22Rv1 (cell line): ENCODE measurements around the gene KIF14.

Experiments used
- H3K27ac ChIP-seq: fragments of 450-650 bp; 2 replicates; pipeline ENCODE4 v1.5.1; 2017
- CTCF ChIP-seq: fragments of 450-650 bp; IDR thresholded peaks from 2 replicates; pipeline ENCODE4 v1.5.1; 2017; ENCODE audit warnings: mild to moderate bottlenecking
- ZFX ChIP-seq: fragments of 450-650 bp; IDR thresholded peaks from 2 replicates; pipeline ENCODE4 v1.6.1; 2017; ENCODE audit warnings: antibody characterized with exemption, borderline replicate concordance

The KIF14 gene

GRCh38 chr1:200629876-200630514 lies 9.4 kb upstream of the KIF14 start:
- no peak overlapping the region for H3K27ac ChIP-seq
- TF ChIP-seq CTCF = no peak

- TF ChIP-seq ZFX = no peak
- TF ChIP-seq CTCF = no peak
- no peak overlapping the region for H3K27ac ChIP-seq
Measured at GRCh38 chr1:200628223-200628881, 7.8 kb upstream of the KIF14 start.

GRCh38 chr1:200627575-200628222 lies 7.1 kb upstream of the KIF14 start:
- TF ChIP-seq CTCF (no peak), ZFX (no peak)
- no peak overlapping the region for H3K27ac ChIP-seq

GRCh38 chr1:200626853-200627534 lies 6.4 kb upstream of the KIF14 start:
- TF ChIP-seq ZFX (no peak), CTCF (no peak)
- no peak overlapping the region for H3K27ac ChIP-seq

GRCh38 chr1:200625381-200625824 lies 4.9 kb upstream of the KIF14 start:
- no peak for TF ChIP-seq CTCF
- no peak for TF ChIP-seq ZFX
- no peak overlapping the region for H3K27ac ChIP-seq

- no peak overlapping the region for H3K27ac ChIP-seq
- TF ChIP-seq CTCF = no peak
- no peak for TF ChIP-seq ZFX
Measured at GRCh38 chr1:200624679-200625335, 4.3 kb upstream of the KIF14 start.
